Activated T-helper 1 cell treated with anti-CD3 and anti-CD28 coated beads, Interleukin-12 subunit alpha, Interleukin-12 subunit beta, Interleukin-2, Interleukin-4 antibody, amounts not matched to agents 30 ng/mL and 10 ng/mL and 1 ng/mL, durations not matched to agents 14 hours and 24 hours and 36 hours (primary cell): ENCODE results near the gene LYRM7. TPM values are rescaled to one million over a fixed set of nuclear protein-coding genes. Genes with fewer than 3 reads are reported as not detected.
"Not testable (repeated sequence)": the region's sequence is repeated elsewhere in the genome, so short reads cannot be mapped to it uniquely, and the experiment has no call there.

Source experiments
- DNase-seq: peaks from one replicate; pipeline ENCODE4 v3.0.0; 2021; ENCODE audit warnings: low spot score
- H3K27ac Mint-ChIP-seq: one replicate; pipeline ENCODE4 v1.8.0; 2021; ENCODE audit warnings: mild to moderate bottlenecking, mixed read lengths
- H3K27me3 Mint-ChIP-seq: one replicate; pipeline ENCODE4 v1.8.0; 2022; ENCODE audit warnings: mild to moderate bottlenecking, moderate library complexity, mixed read lengths; ENCODE audit not compliant: insufficient read depth
- H3K36me3 Mint-ChIP-seq: one replicate; pipeline ENCODE4 v1.8.0; 2021; ENCODE audit warnings: low read depth, mixed read lengths
- H3K4me1 Mint-ChIP-seq: one replicate; pipeline ENCODE4 v1.8.0; 2021; ENCODE audit warnings: low read depth, mixed read lengths
- H3K4me3 Mint-ChIP-seq: one replicate; pipeline ENCODE4 v1.8.0; 2021; ENCODE audit warnings: mild to moderate bottlenecking, moderate library complexity, mixed read lengths
- H3K9me3 Mint-ChIP-seq: one replicate; pipeline ENCODE4 v1.8.0; 2021; ENCODE audit warnings: mixed read lengths
- intact Hi-C: fragments of 100-400 bp; cut with micrococcal nuclease; formaldehyde crosslinking; loops from one replicate; pipeline ENCODE4 v1.15.1; 2024
- total RNA-seq: library from RNA; stranded (reverse); gene quantifications from 2 replicates; pipeline ENCODE4 v1.2.3, GENCODE V29; 2022

The LYRM7 gene
- total RNA-seq, 1 donor from 2014 or later: 15.8 TPM

DNA sequence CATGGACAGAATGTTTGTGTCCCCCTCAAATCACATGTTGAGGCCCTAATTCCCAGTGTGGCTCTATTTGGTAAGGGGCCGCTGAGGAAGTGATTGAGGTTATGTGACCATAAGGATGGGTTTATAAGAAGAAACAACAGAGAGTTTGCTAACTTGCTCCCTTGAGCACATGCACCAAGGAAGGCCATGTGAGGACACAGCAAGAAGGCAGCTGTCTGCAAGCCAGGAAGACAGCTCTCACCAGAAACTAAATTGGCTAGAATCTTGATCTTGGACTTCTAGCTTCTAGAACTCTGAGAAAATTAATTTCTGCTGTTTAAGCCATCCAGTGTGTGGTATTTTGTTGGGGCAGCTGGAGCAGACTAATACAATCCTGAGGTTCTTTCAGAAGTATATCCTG lies 57.9 kb downstream of the LYRM7 start:
- no peak overlapping the region for H3K4me3 Mint-ChIP-seq
- H3K36me3 Mint-ChIP-seq: peaks cover under 1% of the 10 kb centered on the region
- no peak for DNase-seq
- intact Hi-C loops: no loop called here
- H3K9me3 Mint-ChIP-seq: no peaks in the 10 kb centered on the region
- no peaks in the 10 kb centered on the region for H3K27me3 Mint-ChIP-seq
- H3K4me1 Mint-ChIP-seq: peaks cover 7% of the 10 kb centered on the region
- no peak overlapping the region for H3K27ac Mint-ChIP-seq

DNA sequence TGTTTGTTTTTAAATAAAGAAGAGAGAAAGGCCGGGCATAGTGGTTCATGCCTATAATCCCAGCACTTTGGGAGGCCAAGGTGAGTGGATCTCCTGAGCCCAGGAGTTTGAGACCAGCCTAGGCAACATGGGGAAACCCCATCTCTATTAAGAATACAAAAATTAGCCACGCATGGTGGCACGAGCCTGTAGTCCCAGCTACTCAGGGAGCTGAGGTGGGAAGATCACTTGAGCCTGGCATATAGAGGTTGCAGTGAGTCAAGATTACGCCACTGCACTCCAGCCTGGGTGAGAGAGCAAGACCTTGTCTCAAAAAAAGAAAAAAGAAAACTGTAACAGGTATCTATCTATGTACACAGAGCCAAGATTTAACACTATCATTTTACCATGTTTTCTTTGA lies 58.9 kb downstream of the LYRM7 start:
- intact Hi-C loops: no loop called here
- Mint-ChIP-seq H3K36me3 (peaks cover 3% of the 10 kb centered on the region), H3K4me1 (peaks cover 7% of the 10 kb centered on the region), H3K27ac (no peak overlapping the region), H3K9me3 (no peaks in the 10 kb centered on the region), H3K27me3 (no peaks in the 10 kb centered on the region), H3K4me3 (no peak overlapping the region)
- no peak for DNase-seq

DNA sequence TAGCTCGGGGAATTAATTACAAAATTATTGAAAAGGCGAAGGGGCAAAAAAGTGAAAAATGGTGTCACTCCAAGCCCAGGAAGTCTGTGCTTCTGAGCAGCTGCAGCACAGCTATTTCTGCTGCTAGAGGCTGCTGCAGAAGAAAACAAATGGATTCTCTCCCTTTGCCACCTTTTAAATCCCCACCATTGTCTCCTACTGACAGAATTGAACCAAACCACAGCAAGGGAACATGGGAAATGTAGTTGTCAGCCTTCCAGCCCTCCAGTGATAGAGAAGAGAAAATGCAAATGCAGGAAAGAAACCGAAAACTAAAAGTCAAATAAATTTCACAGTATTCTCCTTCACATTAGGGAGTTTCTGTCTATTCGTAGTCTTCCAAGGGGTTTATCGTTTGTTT lies 59.7 kb downstream of the LYRM7 start:
- Mint-ChIP-seq H3K27ac (no peak overlapping the region), H3K36me3 (peaks cover 3% of the 10 kb centered on the region), H3K4me3 (no peak overlapping the region), H3K9me3 (no peaks in the 10 kb centered on the region), H3K4me1 (peaks cover 7% of the 10 kb centered on the region), H3K27me3 (no peaks in the 10 kb centered on the region)
- no peak for DNase-seq
- intact Hi-C loops: no loop called here

DNA sequence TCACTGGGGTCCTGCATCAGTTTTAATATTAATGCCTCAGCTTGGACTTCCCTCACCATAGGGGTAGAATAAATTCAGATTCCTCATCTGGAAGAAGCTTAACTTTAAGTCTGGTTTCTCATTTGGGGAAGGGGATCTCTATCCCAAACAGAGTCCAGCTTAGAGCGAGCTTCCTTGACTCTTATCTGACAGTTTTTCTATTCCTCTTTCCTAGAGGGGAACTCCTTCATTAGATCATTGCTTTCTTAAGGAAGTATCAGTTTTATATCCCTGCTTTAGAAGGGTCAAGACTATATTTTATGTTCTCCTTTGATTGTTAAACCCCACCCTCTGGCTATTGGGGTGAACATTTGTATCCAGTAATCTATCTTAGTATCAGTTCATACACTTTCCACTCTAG lies 68.9 kb downstream of the LYRM7 start:
- peaks cover under 1% of the 10 kb centered on the region for H3K9me3 Mint-ChIP-seq
- H3K27ac Mint-ChIP-seq: no peak overlapping the region
- no peak overlapping the region for H3K4me3 Mint-ChIP-seq
- H3K27me3 Mint-ChIP-seq: no peaks in the 10 kb centered on the region
- intact Hi-C loops: no loop called here
- no peaks in the 10 kb centered on the region for H3K36me3 Mint-ChIP-seq
- DNase-seq: no peak
- H3K4me1 Mint-ChIP-seq: peaks cover 9% of the 10 kb centered on the region

DNA sequence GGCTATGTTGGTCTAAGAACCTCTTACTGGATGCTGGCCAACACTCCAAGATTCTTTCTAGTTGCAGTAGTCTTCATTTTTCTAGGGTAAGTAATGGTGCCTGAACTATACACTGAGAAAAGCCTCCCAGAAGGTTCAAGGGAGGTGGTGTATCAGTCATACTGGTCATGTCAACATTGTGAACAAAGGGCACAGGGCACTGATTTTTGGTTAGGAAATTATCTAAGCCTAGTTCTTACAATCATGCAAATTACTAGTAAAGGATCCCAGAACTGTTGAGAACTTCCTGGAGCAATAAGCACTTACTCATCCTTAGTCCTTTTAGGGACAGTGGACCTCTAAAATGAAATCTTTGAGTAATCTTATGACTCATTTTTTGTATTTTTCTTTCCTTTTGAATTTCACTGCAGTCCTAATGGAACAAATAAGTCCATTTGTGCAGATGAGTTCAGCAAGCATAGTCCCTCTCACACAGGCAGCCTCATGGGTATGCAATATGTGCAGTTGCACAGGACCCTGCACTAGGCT lies 72.0 kb downstream of the LYRM7 start:
- intact Hi-C loops: loop anchor here (1.0 kb wide), 1 partner anchor 11 kb away; no protein-coding TSS in a partner anchor
- DNase-seq: no peak
- H3K9me3 Mint-ChIP-seq: peaks cover 14% of the 10 kb centered on the region
- H3K4me3 Mint-ChIP-seq: no peak overlapping the region
- H3K27me3 Mint-ChIP-seq: no peaks in the 10 kb centered on the region
- peaks cover 7% of the 10 kb centered on the region for H3K36me3 Mint-ChIP-seq
- H3K27ac Mint-ChIP-seq: no peak overlapping the region
- H3K4me1 Mint-ChIP-seq: peaks cover 9% of the 10 kb centered on the region

DNA sequence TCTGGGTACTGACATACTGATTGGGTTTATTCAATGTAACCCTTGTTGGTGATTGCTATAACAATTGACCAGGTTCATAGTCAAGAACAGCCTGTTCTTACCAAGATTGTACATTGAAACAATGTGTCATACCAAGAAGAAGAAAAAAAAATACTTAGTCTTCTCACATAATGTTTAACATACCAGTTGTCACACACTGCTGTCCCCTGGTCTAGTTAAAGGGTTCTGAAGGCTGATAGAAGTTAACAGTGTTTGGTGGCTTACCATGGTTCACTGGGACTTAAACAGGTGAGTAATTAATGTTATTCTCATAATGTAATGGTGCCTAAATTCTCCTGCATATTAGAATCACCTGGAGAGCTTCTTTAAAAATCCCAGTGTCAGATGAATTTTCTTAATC lies 74.6 kb downstream of the LYRM7 start:
- Mint-ChIP-seq H3K36me3 (peaks cover 7% of the 10 kb centered on the region), H3K27me3 (no peaks in the 10 kb centered on the region), H3K9me3 (peaks cover 14% of the 10 kb centered on the region), H3K4me1 (peaks cover 19% of the 10 kb centered on the region), H3K4me3 (no peak overlapping the region), H3K27ac (no peak overlapping the region)
- intact Hi-C loops: no loop called here
- no peak for DNase-seq

DNA sequence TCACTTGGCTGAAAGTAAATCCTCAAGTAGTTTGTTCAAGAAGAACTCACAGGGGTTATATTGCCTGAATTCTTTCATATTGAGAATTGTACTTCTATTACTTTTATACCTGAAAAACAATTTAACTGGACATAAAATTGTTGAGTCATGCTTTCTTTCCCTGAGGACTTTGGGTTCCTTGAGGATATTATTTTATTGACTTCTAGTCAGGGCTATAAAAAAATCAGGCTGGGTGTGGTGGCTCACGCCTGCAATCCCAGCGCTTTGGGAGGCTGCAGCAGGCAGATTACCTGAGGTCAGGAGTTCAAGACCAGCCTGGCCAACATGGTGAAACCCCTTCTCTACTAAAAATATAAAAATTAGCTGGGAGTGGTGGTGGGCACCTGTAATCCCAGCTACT lies 75.2 kb downstream of the LYRM7 start:
- no peak overlapping the region for H3K4me3 Mint-ChIP-seq
- peaks cover 25% of the 10 kb centered on the region for H3K4me1 Mint-ChIP-seq
- no peak for DNase-seq
- H3K36me3 Mint-ChIP-seq: peaks cover 7% of the 10 kb centered on the region
- intact Hi-C loops: no loop called here
- no peaks in the 10 kb centered on the region for H3K27me3 Mint-ChIP-seq
- peaks cover 14% of the 10 kb centered on the region for H3K9me3 Mint-ChIP-seq
- H3K27ac Mint-ChIP-seq: no peak overlapping the region

DNA sequence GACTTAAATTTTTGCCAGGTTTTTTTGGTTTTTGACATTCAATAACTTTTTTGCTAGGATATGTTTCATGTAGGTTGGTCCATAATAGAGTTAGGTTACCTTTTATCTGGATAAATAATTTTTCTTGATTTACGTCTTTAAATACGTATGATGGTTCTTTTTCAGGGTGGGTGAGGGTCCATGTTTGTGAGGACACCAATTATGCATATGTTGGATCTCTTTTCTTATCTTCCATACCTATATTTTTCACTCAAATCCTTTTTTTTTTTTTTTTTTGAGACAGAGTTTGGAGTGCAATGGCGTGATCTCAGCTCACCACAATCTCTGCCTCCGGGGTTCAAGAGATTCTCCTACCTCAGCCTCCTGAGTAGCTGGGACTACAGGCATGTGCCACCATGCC lies 75.8 kb downstream of the LYRM7 start:
- Mint-ChIP-seq H3K27me3 (no peaks in the 10 kb centered on the region), H3K4me3 (no peak overlapping the region), H3K4me1 (peaks cover 31% of the 10 kb centered on the region), H3K27ac (no peak overlapping the region), H3K36me3 (peaks cover 7% of the 10 kb centered on the region), H3K9me3 (peaks cover 14% of the 10 kb centered on the region)
- DNase-seq: no peak
- intact Hi-C loops: no loop called here

DNA sequence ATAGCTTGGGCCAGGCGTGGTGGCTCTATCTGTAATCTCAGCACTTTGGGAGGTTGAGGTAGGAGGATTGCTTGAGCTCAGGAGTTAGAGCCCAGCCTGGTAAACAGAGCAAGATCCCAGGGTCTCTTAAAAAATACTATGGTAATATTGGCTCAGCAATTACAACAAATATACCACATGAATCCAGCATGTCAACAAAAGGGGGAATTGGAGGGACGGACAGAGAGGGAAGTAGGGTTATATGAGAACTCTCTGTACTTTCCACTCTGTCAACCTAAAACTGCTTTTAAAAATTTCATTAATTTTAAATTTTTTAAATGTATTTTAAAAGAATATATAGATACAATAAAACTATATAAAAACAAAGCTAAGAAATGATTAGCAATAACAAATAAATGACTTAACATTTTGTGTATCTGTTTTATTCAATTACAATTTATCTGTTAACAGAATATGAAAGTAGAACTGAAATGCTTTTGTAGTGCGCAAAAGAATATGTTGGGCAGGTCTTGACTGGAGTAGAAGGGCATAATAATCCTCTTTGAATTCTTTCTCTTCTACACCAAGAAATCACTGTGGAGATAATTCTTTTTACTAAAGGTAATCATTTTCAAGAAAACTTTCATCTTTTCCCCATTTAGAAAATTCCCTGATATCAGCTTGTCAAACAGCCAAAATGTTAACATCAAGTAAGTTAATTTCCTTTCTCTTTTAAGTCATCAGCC lies 80.2 kb downstream of the LYRM7 start:
- DNase-seq: no peak
- peaks cover 8% of the 10 kb centered on the region for H3K36me3 Mint-ChIP-seq
- peak overlapping the region; percentile 88 for H3K27ac Mint-ChIP-seq
- H3K27me3 Mint-ChIP-seq: no peaks in the 10 kb centered on the region
- intact Hi-C loops: loop anchor here (5.0 to 10.0 kb wide), 3 partner anchors 386 to 771 kb away; partner anchors contain the start of genes FNIP1 and RAPGEF6
- H3K4me1 Mint-ChIP-seq: peaks cover 52% of the 10 kb centered on the region
- peaks cover under 1% of the 10 kb centered on the region for H3K9me3 Mint-ChIP-seq
- peak overlapping the region; percentile 76 for H3K4me3 Mint-ChIP-seq

DNA sequence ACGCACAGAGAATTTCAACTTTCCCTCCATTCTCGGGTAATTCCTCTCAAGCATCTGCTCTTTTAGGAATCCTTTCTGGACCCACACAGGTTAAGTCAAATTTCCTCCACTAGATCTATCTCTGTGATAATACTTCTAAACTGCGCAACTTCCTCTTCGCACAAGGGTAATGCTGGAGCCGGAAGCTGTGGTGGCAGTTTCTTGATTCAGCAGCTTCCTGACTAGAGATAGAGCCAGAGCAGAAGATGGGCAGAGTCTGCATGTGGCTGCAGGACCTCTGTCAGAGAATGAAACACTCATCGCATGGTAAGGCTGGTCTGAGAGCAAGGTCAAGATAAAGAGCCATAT lies 82.1 kb downstream of the LYRM7 start:
- Mint-ChIP-seq H3K9me3 (no peaks in the 10 kb centered on the region), H3K4me1 (peaks cover 69% of the 10 kb centered on the region), H3K27ac (peak overlapping the region; percentile 99), H3K36me3 (peaks cover 14% of the 10 kb centered on the region), H3K27me3 (no peaks in the 10 kb centered on the region), H3K4me3 (peak overlapping the region; percentile 89)
- intact Hi-C loops: loop anchor here (1.0 to 10.0 kb wide), 5 partner anchors 9 to 770 kb away; partner anchors contain the start of genes FNIP1 and RAPGEF6
- peak; percentile 78 for DNase-seq

DNA sequence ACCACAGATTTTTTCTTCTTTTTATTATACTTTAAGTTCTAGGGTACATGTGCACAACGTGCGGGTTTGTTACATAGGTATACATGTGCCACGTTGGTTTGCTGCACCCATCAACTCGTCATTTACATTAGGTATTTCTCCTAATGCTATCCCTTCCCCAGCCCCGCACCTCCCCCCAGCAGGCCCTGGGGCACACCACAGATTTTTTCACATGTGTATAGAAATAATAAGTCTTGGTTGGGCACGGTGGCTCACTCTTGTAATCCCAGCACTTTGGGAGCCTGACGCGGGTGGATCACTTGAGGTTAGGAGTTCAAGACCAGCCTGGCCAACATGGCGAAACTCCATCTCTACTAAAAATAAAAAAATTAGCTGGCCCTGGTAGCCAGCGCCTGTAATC lies 83.3 kb downstream of the LYRM7 start:
- DNase-seq: not testable (repeated sequence)

DNA sequence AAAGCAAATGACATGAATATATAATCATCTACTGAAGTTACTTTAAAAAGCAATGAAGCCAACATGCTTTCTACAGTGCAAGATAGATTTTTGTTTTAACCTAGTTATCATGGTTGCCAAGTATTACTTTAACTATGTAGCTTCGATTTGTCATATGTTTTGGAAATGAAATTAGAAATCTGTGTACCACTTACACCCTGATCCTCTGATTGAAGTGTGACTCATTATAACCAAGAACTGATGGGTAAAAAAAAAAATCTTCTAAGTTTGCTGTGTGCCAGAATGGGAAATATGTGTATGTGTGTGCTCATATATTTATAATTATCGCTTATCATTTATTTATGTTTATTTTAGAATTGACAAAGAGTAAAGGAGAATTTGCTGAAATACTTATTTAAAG lies 84.0 kb downstream of the LYRM7 start:
- Mint-ChIP-seq H3K27me3 (no peaks in the 10 kb centered on the region), H3K4me3 (peak overlapping the region; percentile 77), H3K36me3 (peaks cover 23% of the 10 kb centered on the region), H3K27ac (peak overlapping the region; percentile 89), H3K9me3 (no peaks in the 10 kb centered on the region), H3K4me1 (peaks cover 83% of the 10 kb centered on the region)
- no peak for DNase-seq
- intact Hi-C loops: loop anchor here (1.0 to 10.0 kb wide), 6 partner anchors 27 to 768 kb away; partner anchors contain the start of genes FNIP1, LYRM7 and RAPGEF6

More for the DNA sequence above, 83.3 kb downstream of the LYRM7 start:
- not testable (repeated sequence) for H3K27me3 Mint-ChIP-seq, H3K9me3 Mint-ChIP-seq
- peaks cover 81% of the 10 kb centered on the region for H3K4me1 Mint-ChIP-seq
- peak overlapping the region; percentile 89 for H3K27ac Mint-ChIP-seq
- H3K4me3 Mint-ChIP-seq: peak overlapping the region; percentile 77
- peaks cover 23% of the 10 kb centered on the region for H3K36me3 Mint-ChIP-seq
- intact Hi-C loops: loop anchor here (1.0 to 10.0 kb wide), 6 partner anchors 27 to 768 kb away; partner anchors contain the start of genes FNIP1, LYRM7 and RAPGEF6
